Dendritic cell treated with granulocyte-macrophage colony-stimulating factor and Interleukin-4, amounts not matched to agents 40 ng/mL and 50 ng/mL, for 4 days (primary cell): Measurements from ENCODE around the gene ATP1A3.

Experiments used
- H3K27ac Mint-ChIP-seq: one replicate; pipeline ENCODE4 v1.8.0; 2022; ENCODE audit warnings: mild to moderate bottlenecking, mixed read lengths
- H3K27me3 Mint-ChIP-seq: one replicate; pipeline ENCODE4 v1.8.0; 2022; ENCODE audit warnings: mild to moderate bottlenecking, mixed read lengths
- H3K36me3 Mint-ChIP-seq: one replicate; pipeline ENCODE4 v1.8.0; 2022; ENCODE audit warnings: low read depth, mixed read lengths
- H3K4me1 Mint-ChIP-seq: one replicate; pipeline ENCODE4 v1.8.0; 2022; ENCODE audit warnings: low read depth, mixed read lengths
- H3K4me3 Mint-ChIP-seq: one replicate; pipeline ENCODE4 v1.8.0; 2022; ENCODE audit warnings: mild to moderate bottlenecking, moderate library complexity, mixed read lengths
- H3K9me3 Mint-ChIP-seq: one replicate; pipeline ENCODE4 v1.8.0; 2022; ENCODE audit warnings: mixed read lengths
- intact Hi-C: fragments of 100-400 bp; cut with micrococcal nuclease; formaldehyde crosslinking; loops from one replicate; pipeline ENCODE4 v1.15.0; 2022

The ATP1A3 gene

DNA sequence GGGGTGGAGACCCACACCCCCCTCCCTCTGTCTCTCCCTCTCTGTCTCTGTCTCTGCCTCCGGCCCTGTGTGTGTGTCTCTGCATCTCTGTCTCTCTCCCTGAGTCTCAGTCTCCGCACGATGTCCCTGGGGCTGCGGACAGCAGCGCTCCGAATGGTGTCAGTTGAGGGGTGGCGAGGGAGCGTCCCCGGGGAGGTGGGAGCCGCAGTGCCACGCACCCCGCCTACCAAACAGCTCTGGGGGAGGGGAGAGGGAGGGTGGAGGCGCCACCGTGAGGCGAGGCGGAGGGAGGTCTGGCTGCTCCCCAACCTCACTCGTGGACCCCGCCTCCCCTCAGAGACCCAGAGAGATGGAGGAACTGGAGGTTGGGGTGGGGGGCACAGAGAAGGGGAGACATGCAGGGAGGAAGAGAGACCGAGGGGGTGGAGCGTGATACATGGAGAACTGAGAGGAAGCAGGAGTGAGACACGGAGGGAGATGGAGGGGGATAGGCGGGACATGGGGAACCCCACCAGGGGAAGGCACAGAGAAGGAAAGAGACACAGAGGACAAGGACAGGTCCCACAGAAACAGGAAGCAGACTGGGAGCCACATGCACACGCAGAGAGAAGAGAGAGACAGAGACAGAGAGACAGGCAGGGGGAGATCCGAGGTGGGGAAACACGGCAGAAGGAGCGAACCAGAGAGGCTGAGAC, 73.0 kb downstream of the ATP1A3 start:
- Mint-ChIP-seq H3K27ac (peak overlapping the region; percentile 3), H3K36me3 (no peaks in the 10 kb centered on the region), H3K27me3 (peaks cover 27% of the 10 kb centered on the region), H3K4me3 (no peak overlapping the region), H3K4me1 (peaks cover 20% of the 10 kb centered on the region), H3K9me3 (no peaks in the 10 kb centered on the region)
- intact Hi-C loops, result no loop called here

DNA sequence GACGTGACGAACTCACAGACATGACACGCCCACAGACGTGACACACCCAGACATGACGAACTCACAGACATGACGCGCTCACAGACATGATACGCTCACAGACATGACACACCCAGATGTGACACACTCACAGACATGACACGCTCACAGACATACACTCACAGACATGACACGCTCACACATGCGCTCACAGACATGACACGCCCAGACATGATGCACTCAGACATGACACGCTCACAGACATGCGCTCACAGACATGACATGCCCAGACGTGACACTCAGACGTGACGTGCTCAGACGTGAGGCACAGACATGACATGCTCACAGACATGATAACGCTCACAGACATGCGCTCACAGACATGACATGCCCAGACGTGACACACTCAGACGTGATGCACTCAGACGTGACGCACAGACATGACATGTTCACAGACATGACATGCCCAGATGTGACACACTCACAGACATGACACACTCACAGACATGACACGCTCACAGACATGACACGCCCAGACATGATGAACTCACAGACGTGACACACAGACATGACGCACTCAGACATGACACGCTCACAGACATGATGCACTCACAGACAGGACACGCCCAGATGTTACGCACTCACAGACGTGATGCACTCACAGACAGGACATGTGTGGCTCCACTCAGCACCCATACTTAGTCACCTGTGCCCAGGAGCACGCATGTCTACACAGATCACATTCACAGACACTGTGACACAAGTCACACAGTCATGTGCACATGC, 73.9 kb downstream of the ATP1A3 start:
- Mint-ChIP-seq H3K4me1 (peaks cover 20% of the 10 kb centered on the region), H3K27ac (no peak overlapping the region), H3K36me3 (no peaks in the 10 kb centered on the region), H3K27me3 (peaks cover 27% of the 10 kb centered on the region), H3K4me3 (no peak overlapping the region), H3K9me3 (no peaks in the 10 kb centered on the region)
- intact Hi-C loops, result no loop called here

DNA sequence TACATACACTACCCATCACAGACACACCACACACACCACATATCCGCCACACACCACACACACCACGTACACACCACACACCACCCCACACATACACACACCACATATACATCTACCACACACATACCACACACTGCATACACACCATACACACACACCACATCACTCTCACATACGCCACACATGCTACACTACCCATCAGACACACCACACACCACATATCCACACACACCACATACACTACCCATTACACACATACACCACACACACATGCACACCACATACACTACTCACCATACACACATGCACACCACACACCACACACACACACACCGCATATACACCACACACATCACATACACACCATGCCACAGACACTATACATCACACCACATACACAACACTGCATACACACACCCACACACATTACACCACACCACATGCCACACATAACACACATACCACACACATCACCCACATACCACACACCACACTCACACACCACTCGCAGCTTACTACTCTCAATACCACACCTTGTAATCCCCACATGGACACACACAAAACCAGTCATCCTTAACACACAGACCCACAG, 75.3 kb downstream of the ATP1A3 start:
- Mint-ChIP-seq H3K4me1 (peaks cover 20% of the 10 kb centered on the region), H3K9me3 (no peaks in the 10 kb centered on the region), H3K27me3 (peaks cover 34% of the 10 kb centered on the region), H3K4me3 (no peak overlapping the region), H3K36me3 (no peaks in the 10 kb centered on the region), H3K27ac (no peak overlapping the region)
- intact Hi-C loops, result no loop called here

DNA sequence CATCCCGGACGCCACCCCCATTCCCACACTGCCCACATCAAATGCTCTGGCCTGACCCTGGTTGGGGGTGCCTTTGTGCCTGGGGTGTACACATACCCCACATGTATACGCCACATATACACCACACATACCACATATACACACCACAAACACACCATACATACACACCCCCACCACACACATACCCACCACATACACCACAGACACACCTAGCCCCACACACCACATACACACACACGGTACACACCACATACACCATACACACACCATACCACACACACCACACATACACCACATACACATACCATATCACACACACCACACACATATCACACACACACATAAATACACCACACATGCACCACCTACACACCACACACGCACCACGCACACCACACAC, 75.9 kb downstream of the ATP1A3 start:
- Mint-ChIP-seq H3K4me3 (no peak overlapping the region), H3K4me1 (peaks cover 15% of the 10 kb centered on the region), H3K27me3 (peaks cover 36% of the 10 kb centered on the region), H3K9me3 (no peaks in the 10 kb centered on the region), H3K27ac (no peak overlapping the region), H3K36me3 (no peaks in the 10 kb centered on the region)
- intact Hi-C loops, result no loop called here

DNA sequence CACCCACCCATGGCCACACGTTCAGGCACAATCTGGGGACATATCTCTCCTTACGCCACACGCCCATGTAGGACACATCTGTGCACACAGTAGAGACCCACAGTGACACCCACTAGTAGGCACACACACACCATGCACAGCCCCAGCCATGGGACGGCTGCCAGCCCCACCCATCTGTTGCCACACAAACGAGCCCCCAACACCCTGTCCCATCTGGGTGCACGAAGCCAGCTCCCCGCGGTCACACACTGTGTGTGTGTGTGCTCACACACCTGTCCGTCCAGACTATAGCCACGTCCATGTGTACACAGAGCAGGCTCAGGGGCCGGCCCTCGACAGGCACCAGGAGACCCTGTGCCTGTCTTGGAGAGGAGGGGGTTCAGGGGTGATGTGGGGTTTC, 76.4 kb downstream of the ATP1A3 start:
- H3K4me1 Mint-ChIP-seq, result peaks cover 13% of the 10 kb centered on the region
- peaks cover 35% of the 10 kb centered on the region for H3K27me3 Mint-ChIP-seq
- intact Hi-C loops, result no loop called here
- no peaks in the 10 kb centered on the region for H3K36me3 Mint-ChIP-seq
- H3K9me3 Mint-ChIP-seq, result no peaks in the 10 kb centered on the region
- no peak overlapping the region for H3K27ac Mint-ChIP-seq
- H3K4me3 Mint-ChIP-seq, result no peak overlapping the region
